ENCODE results near the gene CCDC85C. TPM values are rescaled to one million over a fixed set of nuclear protein-coding genes. Genes with fewer than 3 reads are reported as not detected.

The CCDC85C gene
- total RNA-seq, 1 experiment from 2014 or later: 36.4 TPM

GRCh38 chr14:99522934-99523703 lies 80.9 kb downstream of the CCDC85C start:
- TF ChIP-seq CTCF (conservative IDR thresholded peaks at IDR 0.05; ENCODE audit: low read depth, low read length) (no peak), EZH2 (IDR thresholded peaks at IDR 0.05; ENCODE audit: low read length, unreplicated experiment) (no peak), EZH2phosphoT487 (IDR thresholded peaks at IDR 0.05; ENCODE audit: borderline replicate concordance, low read length) (no peak)
- Histone ChIP-seq H3K4me3 (ENCODE audit: low read length) (no peak overlapping the region), H3K36me3 (ENCODE audit: low read depth, low read length) (no peaks in the 10 kb centered on the region), H3K27me3 (ENCODE audit: low read length) (no peaks in the 10 kb centered on the region), H3F3A (ENCODE audit: low read length, unreplicated experiment) (no peaks in the 10 kb centered on the region), H3K9me2 (replicated peaks; ENCODE audit: low read length) (no peaks in the 10 kb centered on the region), H3K9me3 (ENCODE audit: low read length) (no peaks in the 10 kb centered on the region), H3K9ac (ENCODE audit: low read length) (0 out of 2 replicates have a peak overlapping the region, but pooled peaks have one; percentile 23), H3K79me2 (ENCODE audit: low read length) (peaks cover 27% of the 10 kb centered on the region), H3K27ac (ENCODE audit: low read length) (peak overlapping the region; percentile 5; the same call in 1 of the 2 replicates), H2AFZ (ENCODE audit: low read length) (no peak overlapping the region), H3K4me1 (ENCODE audit: insufficient read depth, low read length) (peaks cover 41% of the 10 kb centered on the region), H4K20me1 (ENCODE audit: low read length) (peaks cover 6% of the 10 kb centered on the region), H3K4me2 (ENCODE audit: low read length) (peak overlapping the region; percentile 50)
- POLR2A ChIA-PET (ENCODE audit: unreplicated experiment): no interaction called here
- CTCF ChIA-PET: no interaction called here
- DNase-seq: no peak
- intact Hi-C loops (cut with micrococcal nuclease): loop anchor here (5.0 kb wide), 1 partner anchor 39 kb away; no protein-coding TSS in a partner anchor
- no TSS peak for BruUV-seq (replicated peaks)
- ATAC-seq: no peak; the same call in 1 of the 2 replicates

- no TSS peak for BruUV-seq (replicated peaks)
- no peak overlapping the region for H2AFZ ChIP-seq (ENCODE audit: low read length)
- CTCF ChIA-PET: no interaction called here
- H3K9me2 ChIP-seq (replicated peaks; ENCODE audit: low read length): no peaks in the 10 kb centered on the region
- H3K4me1 ChIP-seq (ENCODE audit: insufficient read depth, low read length): peaks cover 41% of the 10 kb centered on the region
- DNase-seq: peak; percentile 60
- no peaks in the 10 kb centered on the region for H3F3A ChIP-seq (ENCODE audit: low read length, unreplicated experiment)
- no peaks in the 10 kb centered on the region for H3K36me3 ChIP-seq (ENCODE audit: low read depth, low read length)
- no peaks in the 10 kb centered on the region for H3K9me3 ChIP-seq (ENCODE audit: low read length)
- H3K27ac ChIP-seq (ENCODE audit: low read length): peak overlapping the region; percentile 5; the same call in 1 of the 2 replicates
- 0 out of 2 replicates have a peak overlapping the region, but pooled peaks have one; percentile 23 for H3K9ac ChIP-seq (ENCODE audit: low read length)
- H3K4me2 ChIP-seq (ENCODE audit: low read length): peak overlapping the region; percentile 50
- no peaks in the 10 kb centered on the region for H3K27me3 ChIP-seq (ENCODE audit: low read length)
- TF ChIP-seq CTCF (conservative IDR thresholded peaks at IDR 0.05; ENCODE audit: low read depth, low read length): no peak
- no peak for TF ChIP-seq EZH2 (IDR thresholded peaks at IDR 0.05; ENCODE audit: low read length, unreplicated experiment)
- no peak for TF ChIP-seq EZH2phosphoT487 (IDR thresholded peaks at IDR 0.05; ENCODE audit: borderline replicate concordance, low read length)
- intact Hi-C loops (cut with micrococcal nuclease): loop anchor here (5.0 kb wide), 1 partner anchor 40 kb away; no protein-coding TSS in a partner anchor
- no peak overlapping the region for H3K4me3 ChIP-seq (ENCODE audit: low read length)
- H3K79me2 ChIP-seq (ENCODE audit: low read length): peaks cover 31% of the 10 kb centered on the region
- H4K20me1 ChIP-seq (ENCODE audit: low read length): peaks cover 6% of the 10 kb centered on the region
- POLR2A ChIA-PET (ENCODE audit: unreplicated experiment): no interaction called here
- ATAC-seq: peak; percentile 65
Observed at GRCh38 chr14:99522457-99522891, 81.5 kb downstream of the CCDC85C start.

DNA sequence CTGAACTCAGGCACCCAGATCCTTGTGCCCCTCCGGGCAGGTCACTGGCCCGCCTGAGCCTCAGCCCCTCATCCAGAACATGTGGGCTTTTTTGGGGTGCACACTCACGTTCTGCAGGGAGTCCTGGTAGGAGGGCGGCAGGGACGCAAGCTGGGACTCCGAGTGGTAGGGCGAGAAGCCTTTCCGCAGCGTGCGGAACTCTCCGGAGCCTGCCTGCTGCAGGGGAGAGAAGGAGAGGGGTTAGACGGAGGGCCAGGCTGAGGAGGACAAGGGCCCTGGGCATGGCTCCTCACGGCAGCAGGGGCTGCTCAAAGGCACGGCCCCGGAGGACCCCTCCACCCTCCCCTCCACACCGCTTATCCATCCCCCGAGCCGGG lies 82.0 kb downstream of the CCDC85C start:
- intact Hi-C loops (cut with micrococcal nuclease): loop anchor here (5.0 kb wide), 1 partner anchor 40 kb away; no protein-coding TSS in a partner anchor
- ATAC-seq: no peak

More for the DNA sequence above, 82.0 kb downstream of the CCDC85C start:
- H3K79me2 ChIP-seq (ENCODE audit: low read length): peaks cover 32% of the 10 kb centered on the region
- ChIA-PET CTCF (no interaction called here), POLR2A (ENCODE audit: unreplicated experiment) (no interaction called here)
- no peak overlapping the region for H3K9ac ChIP-seq (ENCODE audit: low read length)
- no peak overlapping the region for H3K27ac ChIP-seq (ENCODE audit: low read length)
- TF ChIP-seq EZH2 (IDR thresholded peaks at IDR 0.05; ENCODE audit: low read length, unreplicated experiment) (no peak), CTCF (conservative IDR thresholded peaks at IDR 0.05; ENCODE audit: low read depth, low read length) (no peak), EZH2phosphoT487 (IDR thresholded peaks at IDR 0.05; ENCODE audit: borderline replicate concordance, low read length) (no peak)
- BruUV-seq (replicated peaks): no TSS peak
- no peaks in the 10 kb centered on the region for H3K27me3 ChIP-seq (ENCODE audit: low read length)
- 0 out of 2 replicates have a peak overlapping the region, but pooled peaks have one; percentile 18 for H3K4me2 ChIP-seq (ENCODE audit: low read length)
- peaks cover 6% of the 10 kb centered on the region for H4K20me1 ChIP-seq (ENCODE audit: low read length)
- no peaks in the 10 kb centered on the region for H3K9me3 ChIP-seq (ENCODE audit: low read length)
- no peak for DNase-seq
- no peaks in the 10 kb centered on the region for H3K9me2 ChIP-seq (replicated peaks; ENCODE audit: low read length)
- H3K4me1 ChIP-seq (ENCODE audit: insufficient read depth, low read length): peaks cover 41% of the 10 kb centered on the region
- H2AFZ ChIP-seq (ENCODE audit: low read length): no peak overlapping the region
- H3K4me3 ChIP-seq (ENCODE audit: low read length): no peak overlapping the region
- no peaks in the 10 kb centered on the region for H3K36me3 ChIP-seq (ENCODE audit: low read depth, low read length)
- no peaks in the 10 kb centered on the region for H3F3A ChIP-seq (ENCODE audit: low read length, unreplicated experiment)

All from PC-3 (cell line).